Omental fat pad (tissue), 4 donors: ENCODE results near the gene PTN. TPM values are rescaled to one million over a fixed set of nuclear protein-coding genes. Genes with fewer than 3 reads are reported as not detected.
"Not testable (repeated sequence)": the region's sequence is repeated elsewhere in the genome, so short reads cannot be mapped to it uniquely, and the experiment has no call there.

Experiments
- ATAC-seq: fragments of 150-250 bp; one replicate; pipeline ENCODE4 v1.9.1; 2016; ENCODE audit warnings: mild to moderate bottlenecking, moderate library complexity; ENCODE audit not compliant: low FRiP score
- DNase-seq: peaks from one replicate; pipeline ENCODE4 v3.0.0-alpha.2; 2019; ENCODE audit warnings: low spot score
- CTCF ChIP-seq, 3 donors: fragments of 450-650 bp; IDR thresholded peaks; one replicate each; pipeline ENCODE4 v1.5.1; 2016 to 2017; ENCODE audit warnings: antibody characterized with exemption in 3 of 3, mild to moderate bottlenecking in 3 of 3, moderate library complexity in 2 of 3
- total RNA-seq, 4 donors: library from RNA; depleted of rRNA; stranded (reverse); fragments of >200 nt; gene quantifications; one replicate each; pipeline ENCODE4 v1.1.0, GENCODE V29; 2016

PTN gene
- total RNA-seq, 4 donors from 2014 or later, result 4.8 to 26.1 (median 11.2) TPM

- no peak for DNase-seq
- ATAC-seq, result no peak
- no peak for TF ChIP-seq CTCF (IDR thresholded peaks at IDR 0.05)
Measured at GRCh38 chr7:137269240-137269639, 74.3 kb downstream of the PTN start.

- ATAC-seq, DNase-seq: not testable (repeated sequence)
Measured at GRCh38 chr7:137268001-137268865, 75.3 kb downstream of the PTN start.

- DNase-seq (no peak), ATAC-seq (no peak)
- TF ChIP-seq CTCF (IDR thresholded peaks at IDR 0.05), result no peak
Measured at GRCh38 chr7:137266764-137267163, 76.8 kb downstream of the PTN start.

- DNase-seq, ATAC-seq: not testable (repeated sequence)
Measured at GRCh38 chr7:137265480-137265879, 78.1 kb downstream of the PTN start.

- no peak for TF ChIP-seq CTCF (IDR thresholded peaks at IDR 0.05)
Measured at GRCh38 chr7:137262599-137262998, 80.9 kb downstream of the PTN start.

GRCh38 chr7:137258552-137258951, 85.0 kb downstream of the PTN start:
- no peak for TF ChIP-seq CTCF (IDR thresholded peaks at IDR 0.05)
- ATAC-seq (no peak), DNase-seq (no peak)

More at GRCh38 chr7:137262599-137262998, 80.9 kb downstream of the PTN start:
- ATAC-seq, result no peak
- DNase-seq, result no peak

GRCh38 chr7:137254766-137255165, 88.8 kb downstream of the PTN start:
- TF ChIP-seq CTCF (IDR thresholded peaks at IDR 0.05), result no peak
- ATAC-seq, result no peak
- DNase-seq, result no peak

GRCh38 chr7:137245890-137246289, 97.6 kb downstream of the PTN start:
- TF ChIP-seq CTCF (IDR thresholded peaks at IDR 0.05), result no peak
- ATAC-seq (no peak), DNase-seq (no peak)
